Head of caudate nucleus (tissue), 42 donors: ENCODE data around the gene TMEM269.
"Not testable (repeated sequence)": the region's sequence is repeated elsewhere in the genome, so short reads cannot be mapped to it uniquely, and the experiment has no call there.

Experiments used
- DNase-seq, 42 donors: peaks; one replicate each; pipeline versions ENCODE4 v3.0.0 to v3.0.0-alpha.2; 2020 to 2021; ENCODE audit warnings: mixed read lengths in 7 of 42
- intact Hi-C: fragments of 100-400 bp; cut with DNase I; formaldehyde crosslinking; loops from one replicate; pipeline ENCODE4 v1.15.0; 2022

The TMEM269 gene

GRCh38 chr1:42806593-42806992 is 21.8 kb downstream of the TMEM269 start:
- intact Hi-C loops = no loop called here

GRCh38 chr1:42807056-42807668 is 22.4 kb downstream of the TMEM269 start:
- DNase-seq = no peak
- intact Hi-C loops = no loop called here

More at GRCh38 chr1:42806593-42806992, 21.8 kb downstream of the TMEM269 start:
- no peak for DNase-seq

- not testable (repeated sequence) for DNase-seq
- intact Hi-C loops = loop anchor here (5.0 kb wide), 1 partner anchor 48 kb away; the partner anchor contains the start of genes C1orf50 and P3H1
Observed at GRCh38 chr1:42814815-42815214, 30.0 kb downstream of the TMEM269 start.

- DNase-seq = peak in 10 of 42 donors; percentile 6 to 43 (median 14)
- intact Hi-C loops = loop anchor here (5.0 kb wide), 1 partner anchor 49 kb away; the partner anchor contains the start of genes C1orf50 and P3H1
Observed at GRCh38 chr1:42815941-42816584, 31.3 kb downstream of the TMEM269 start.

- DNase-seq = peak; percentile 76 to 98 (median 95)
- intact Hi-C loops = loop anchor here (5.0 kb wide), 1 partner anchor 50 kb away; the partner anchor contains the start of genes C1orf50 and P3H1
Observed at GRCh38 chr1:42816585-42817439, 32.0 kb downstream of the TMEM269 start, which contains the start of the genes ERMAP and SVBP. TSS of gene ERMAP (plus strand) at chr1:42817122. CDS start at chr1:42830449, 13,327 bp downstream. TSS of gene SVBP (minus strand) at chr1:42817397. CDS start at chr1:42816544, 853 bp downstream.

GRCh38 chr1:42817440-42817767 is 32.6 kb downstream of the TMEM269 start:
- intact Hi-C loops = loop anchor here (5.0 kb wide), 1 partner anchor 50 kb away; the partner anchor contains the start of genes C1orf50 and P3H1
- peak in 1 of 42 donors; percentile 94 for DNase-seq

GRCh38 chr1:42817976-42818375 is 33.2 kb downstream of the TMEM269 start:
- intact Hi-C loops = loop anchor here (5.0 kb wide), 1 partner anchor 51 kb away; the partner anchor contains the start of genes C1orf50 and P3H1
- no peak for DNase-seq

GRCh38 chr1:42820813-42821212 is 36.0 kb downstream of the TMEM269 start:
- intact Hi-C loops = no loop called here
- DNase-seq = no peak

GRCh38 chr1:42821690-42822089 is 36.9 kb downstream of the TMEM269 start:
- intact Hi-C loops = no loop called here
- no peak for DNase-seq

GRCh38 chr1:42822800-42823392 is 38.1 kb downstream of the TMEM269 start:
- DNase-seq = no peak
- intact Hi-C loops = no loop called here

- no peak for DNase-seq
- intact Hi-C loops = no loop called here
Observed at GRCh38 chr1:42824481-42825035, 39.8 kb downstream of the TMEM269 start.

- intact Hi-C loops = no loop called here
- no peak for DNase-seq
Observed at GRCh38 chr1:42825036-42825851, 40.5 kb downstream of the TMEM269 start.

- no peak for DNase-seq
- intact Hi-C loops = no loop called here
Observed at GRCh38 chr1:42830631-42831030, 45.8 kb downstream of the TMEM269 start.

GRCh38 chr1:42831273-42831672 is 46.5 kb downstream of the TMEM269 start:
- intact Hi-C loops = no loop called here
- no peak for DNase-seq

GRCh38 chr1:42832641-42833240 is 48.0 kb downstream of the TMEM269 start:
- DNase-seq = no peak
- intact Hi-C loops = no loop called here

GRCh38 chr1:42833981-42834380 is 49.2 kb downstream of the TMEM269 start:
- DNase-seq = peak in 2 of 42 donors; percentile 4 to 9

GRCh38 chr1:42834803-42835202 is 50.0 kb downstream of the TMEM269 start:
- DNase-seq = no peak
- intact Hi-C loops = no loop called here

More at GRCh38 chr1:42833981-42834380, 49.2 kb downstream of the TMEM269 start:
- intact Hi-C loops = no loop called here
